CD8-positive, alpha-beta memory T cell (primary cell): ENCODE results near the gene FBXL13. TPM values are rescaled to one million over a fixed set of nuclear protein-coding genes. Genes with fewer than 3 reads are reported as not detected.

Source experiments
- CTCF ChIA-PET: fragments of 350-600 bp; sonication (Branson Sonifier 250); formaldehyde crosslinking; loops from one replicate; lab custom pipeline; 2021; ENCODE audit warnings: antibody characterized with exemption; lab: Charles Lee
- POLR2A ChIA-PET: fragments of 350-600 bp; sonication (Branson Sonifier 250); formaldehyde crosslinking; loops from one replicate; lab custom pipeline; 2021; ENCODE audit warnings: antibody characterized with exemption; lab: Charles Lee
- DNase-seq, 5 donors: peaks; one replicate each; pipeline versions ENCODE4 v3.0.0 to v3.0.0-alpha.2; 2020 to 2022; ENCODE audit warnings: mixed read lengths in 1 of 5
- H3K27ac ChIP-seq: one replicate; pipeline ENCODE4 v1.7.0; 2013; ENCODE audit warnings: low read depth, mild to moderate bottlenecking, low read length, moderate library complexity
- H3K27me3 ChIP-seq: 2 replicates; pipeline ENCODE4 v1.7.0; 2013; ENCODE audit warnings: low read length, mild to moderate bottlenecking; ENCODE audit not compliant: insufficient read depth, poor library complexity, severe bottlenecking
- H3K36me3 ChIP-seq: 2 replicates; pipeline ENCODE4 v1.7.0; 2013; ENCODE audit warnings: mild to moderate bottlenecking, low read length, moderate library complexity; ENCODE audit not compliant: insufficient read depth
- H3K4me1 ChIP-seq: 2 replicates; pipeline ENCODE4 v1.7.0; 2013; ENCODE audit warnings: mild to moderate bottlenecking, low read length, moderate library complexity; ENCODE audit not compliant: insufficient read depth
- H3K4me3 ChIP-seq: 2 replicates; pipeline ENCODE4 v1.7.0; 2013; ENCODE audit warnings: mild to moderate bottlenecking, low read length
- H3K9me3 ChIP-seq: 2 replicates; pipeline ENCODE4 v1.7.0; 2013; ENCODE audit warnings: mild to moderate bottlenecking, low read length
- H3K27ac Mint-ChIP-seq, 8 donors: one replicate each; pipeline ENCODE4 v1.8.0; 2020 to 2021; ENCODE audit warnings: mixed read lengths in 8 of 8, mild to moderate bottlenecking in 6 of 8, inconsistent platforms in 3 of 8, moderate library complexity in 3 of 8
- H3K27me3 Mint-ChIP-seq, 2 donors: one replicate each; pipeline ENCODE4 v1.8.0; 2020 to 2021; ENCODE audit warnings: mixed read lengths in 2 of 2, mild to moderate bottlenecking in 1 of 2, moderate library complexity in 1 of 2
- H3K36me3 Mint-ChIP-seq, 3 donors: one replicate each; pipeline ENCODE4 v1.8.0; 2020 to 2021; ENCODE audit warnings: mixed read lengths in 3 of 3, inconsistent platforms in 1 of 3, mild to moderate bottlenecking in 1 of 3
- H3K4me1 Mint-ChIP-seq, 3 donors: one replicate each; pipeline ENCODE4 v1.8.0; 2020 to 2021; ENCODE audit warnings: mixed read lengths in 3 of 3, inconsistent platforms in 1 of 3, mild to moderate bottlenecking in 1 of 3
- H3K4me3 Mint-ChIP-seq, 7 donors: one replicate each; pipeline ENCODE4 v1.8.0; 2020 to 2021; ENCODE audit warnings: mixed read lengths in 7 of 7, mild to moderate bottlenecking in 6 of 7, moderate library complexity in 4 of 7, inconsistent platforms in 2 of 7
- H3K9me3 Mint-ChIP-seq, 5 donors: one replicate each; pipeline ENCODE4 v1.8.0; 2020 to 2022; ENCODE audit warnings: mixed read lengths in 5 of 5, mild to moderate bottlenecking in 3 of 5, moderate library complexity in 2 of 5, inconsistent platforms in 1 of 5
- polyA plus RNA-seq: library from polyadenylated mRNA; unstranded; fragments of 300-500 nt; fragmentation: Illumina TruSeq; gene quantifications from one replicate; pipeline ENCODE4 v1.2.3, GENCODE V29; 2021
- total RNA-seq, 2 experiments: library from RNA; stranded (reverse); gene quantifications; one replicate each; pipeline ENCODE4 v1.2.3, GENCODE V29; 2021

The FBXL13 gene
- total and polyA plus RNA-seq, 3 experiments from 2014 or later = 0.43 to 0.66 (median 0.62) TPM

DNA sequence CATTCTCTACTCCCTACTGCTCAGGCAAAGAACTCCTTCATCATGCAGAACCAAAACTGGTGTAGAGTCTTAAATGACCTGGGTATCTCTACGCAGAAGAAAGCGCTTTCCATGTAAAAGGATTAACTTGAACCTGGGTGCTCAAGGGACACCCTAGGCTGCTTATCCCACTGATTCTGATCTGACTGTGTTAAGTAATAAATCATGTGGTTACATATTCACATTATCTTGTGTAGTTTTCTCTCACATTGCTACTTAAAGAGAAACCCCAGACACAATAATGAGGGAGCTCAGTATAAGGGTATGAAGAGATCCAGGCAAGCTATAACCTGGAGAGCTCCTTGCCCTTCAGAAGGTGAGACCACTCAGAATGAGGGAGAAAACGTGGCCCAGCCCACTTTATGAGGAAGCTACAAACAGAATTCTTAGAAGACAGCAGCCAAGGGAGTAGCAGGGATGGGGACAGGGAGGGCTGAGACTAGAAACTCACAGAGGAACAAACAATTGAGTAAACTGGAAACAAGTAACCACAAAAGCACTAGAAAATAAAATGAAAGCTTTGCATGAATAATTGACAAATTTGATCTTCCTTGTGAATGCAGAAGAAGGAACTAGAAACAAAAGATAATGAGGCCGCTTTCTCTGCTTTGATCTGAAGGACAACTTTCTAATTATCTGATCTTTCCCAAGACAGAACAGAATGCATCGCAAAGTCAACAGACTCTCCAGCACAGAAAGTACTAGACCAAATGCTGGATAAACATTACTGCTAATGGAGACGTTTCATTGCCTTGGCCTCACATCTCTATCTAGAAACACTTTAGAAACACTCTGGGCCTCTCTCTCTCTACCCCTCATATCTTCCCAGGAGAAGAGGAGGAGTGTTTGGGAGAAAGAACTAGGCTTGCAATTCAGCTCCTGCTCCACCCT is 85.7 kb downstream of the FBXL13 start:
- no peaks in the 10 kb centered on the region for H3K4me1 ChIP-seq
- Mint-ChIP-seq H3K4me3 (no peak overlapping the region), H3K36me3 (no peaks in the 10 kb centered on the region), H3K27me3 (peaks cover 4 to 6% of the 10 kb centered on the region in 2 donors), H3K4me1 (no peaks in the 10 kb centered on the region), H3K27ac (no peak overlapping the region), H3K9me3 (peaks cover 0 to 2% (median 0%) of the 10 kb centered on the region in 5 donors)
- no peaks in the 10 kb centered on the region for H3K9me3 ChIP-seq
- H3K36me3 ChIP-seq = no peaks in the 10 kb centered on the region
- no peak for DNase-seq
- ChIA-PET POLR2A (no interaction called here), CTCF (no interaction called here)
- H3K27ac ChIP-seq = peak overlapping the region; percentile 20
- no peak overlapping the region for H3K4me3 ChIP-seq
- H3K27me3 ChIP-seq = no peaks in the 10 kb centered on the region

DNA sequence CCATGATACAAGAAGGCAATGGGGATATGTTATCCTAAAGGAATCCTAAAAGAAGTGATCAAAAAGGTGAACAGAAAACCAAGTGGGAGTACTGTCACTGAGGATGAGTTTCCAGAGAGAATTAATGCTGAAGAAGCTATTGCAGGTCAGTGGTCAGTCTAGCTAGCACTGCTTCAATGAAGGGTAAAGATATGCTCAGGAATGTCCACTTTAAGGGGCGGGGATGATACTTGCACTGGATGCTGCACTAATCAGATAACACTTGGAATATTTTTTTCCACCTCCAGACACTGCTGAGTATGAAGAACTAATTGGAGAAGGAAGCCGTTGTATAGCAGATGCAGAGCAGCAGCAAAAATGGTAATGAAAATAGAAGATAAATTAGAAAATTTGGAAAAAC is 86.5 kb downstream of the FBXL13 start:
- Mint-ChIP-seq H3K36me3 (no peaks in the 10 kb centered on the region), H3K9me3 (peaks cover 0 to 2% (median 0%) of the 10 kb centered on the region in 5 donors), H3K4me1 (no peaks in the 10 kb centered on the region), H3K27ac (no peak overlapping the region), H3K4me3 (no peak overlapping the region), H3K27me3 (peaks cover 4 to 6% of the 10 kb centered on the region in 2 donors)
- no peak for DNase-seq
- no peak overlapping the region for H3K4me3 ChIP-seq
- no peaks in the 10 kb centered on the region for H3K4me1 ChIP-seq
- H3K27me3 ChIP-seq = no peaks in the 10 kb centered on the region
- H3K9me3 ChIP-seq = no peaks in the 10 kb centered on the region
- no peaks in the 10 kb centered on the region for H3K36me3 ChIP-seq
- POLR2A ChIA-PET = no interaction called here
- CTCF ChIA-PET = no interaction called here
- no peak overlapping the region for H3K27ac ChIP-seq

DNA sequence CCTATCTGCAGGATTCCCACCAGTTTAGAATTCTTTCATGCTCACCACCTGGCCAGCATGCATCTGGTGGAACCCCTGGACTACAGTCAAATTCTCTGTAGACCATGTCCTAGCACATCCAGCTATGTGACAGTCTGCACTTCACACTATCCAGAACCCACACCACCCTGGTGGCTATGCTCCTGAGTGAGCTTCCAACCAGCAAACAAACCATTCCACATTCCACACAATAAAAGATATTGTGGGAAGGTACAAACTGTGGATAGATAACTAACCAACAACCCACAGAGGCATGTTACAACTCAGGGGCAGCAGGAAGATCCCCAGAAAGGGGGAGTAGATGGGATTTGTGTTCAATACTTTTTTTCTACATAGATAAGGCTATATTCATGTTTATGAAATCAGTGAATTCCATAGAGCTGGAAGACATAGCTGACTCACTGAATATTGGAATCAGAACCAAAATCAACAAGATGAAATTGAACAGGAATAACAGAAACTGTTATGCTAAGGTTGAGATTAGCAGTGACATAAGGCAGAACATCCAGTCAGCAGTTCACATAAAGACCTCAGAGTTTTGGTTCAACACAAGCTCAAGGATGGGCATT is 89.3 kb downstream of the FBXL13 start:
- H3K4me1 Mint-ChIP-seq = no peaks in the 10 kb centered on the region
- Histone ChIP-seq H3K4me1 (no peaks in the 10 kb centered on the region), H3K9me3 (no peaks in the 10 kb centered on the region), H3K4me3 (no peak overlapping the region), H3K36me3 (no peaks in the 10 kb centered on the region), H3K27ac (no peak overlapping the region), H3K27me3 (no peaks in the 10 kb centered on the region)
- POLR2A ChIA-PET = no interaction called here
- no peaks in the 10 kb centered on the region for H3K36me3 Mint-ChIP-seq
- H3K9me3 Mint-ChIP-seq = no peaks in the 10 kb centered on the region
- CTCF ChIA-PET = no interaction called here
- no peak overlapping the region for H3K4me3 Mint-ChIP-seq
- no peak overlapping the region for H3K27ac Mint-ChIP-seq
- no peak for DNase-seq
- H3K27me3 Mint-ChIP-seq = peaks cover 0 to 8% of the 10 kb centered on the region in 2 donors

DNA sequence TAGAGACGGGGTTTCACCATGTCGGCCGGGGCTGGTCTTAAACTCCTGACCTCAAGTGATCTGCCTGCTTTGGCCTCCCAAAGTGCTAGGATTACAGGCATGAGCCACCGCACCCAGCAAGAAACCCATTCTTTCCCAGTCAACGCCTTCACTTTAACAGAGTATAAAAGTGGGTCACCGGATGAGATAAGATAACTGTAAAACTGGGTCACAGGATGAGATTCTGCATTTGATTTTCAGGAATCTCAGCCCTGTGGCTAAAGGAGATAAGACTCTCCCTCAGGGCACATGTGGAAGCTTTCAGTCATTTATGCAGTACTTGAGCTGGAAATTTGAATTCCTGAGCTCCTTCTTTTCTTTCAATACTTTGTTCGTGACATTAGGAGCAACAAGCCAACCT is 91.0 kb downstream of the FBXL13 start:
- H3K27ac Mint-ChIP-seq = no peak overlapping the region
- H3K4me3 ChIP-seq = no peak overlapping the region
- no peaks in the 10 kb centered on the region for H3K36me3 Mint-ChIP-seq
- no peak for DNase-seq
- H3K9me3 ChIP-seq = no peaks in the 10 kb centered on the region
- H3K36me3 ChIP-seq = no peaks in the 10 kb centered on the region
- H3K4me1 ChIP-seq = no peaks in the 10 kb centered on the region
- H3K27ac ChIP-seq = no peak overlapping the region
- H3K4me1 Mint-ChIP-seq = no peaks in the 10 kb centered on the region
- H3K27me3 ChIP-seq = no peaks in the 10 kb centered on the region
- CTCF ChIA-PET = no interaction called here
- H3K4me3 Mint-ChIP-seq = no peak overlapping the region
- peaks cover 0 to 8% of the 10 kb centered on the region in 2 donors for H3K27me3 Mint-ChIP-seq
- POLR2A ChIA-PET = no interaction called here
- no peaks in the 10 kb centered on the region for H3K9me3 Mint-ChIP-seq

DNA sequence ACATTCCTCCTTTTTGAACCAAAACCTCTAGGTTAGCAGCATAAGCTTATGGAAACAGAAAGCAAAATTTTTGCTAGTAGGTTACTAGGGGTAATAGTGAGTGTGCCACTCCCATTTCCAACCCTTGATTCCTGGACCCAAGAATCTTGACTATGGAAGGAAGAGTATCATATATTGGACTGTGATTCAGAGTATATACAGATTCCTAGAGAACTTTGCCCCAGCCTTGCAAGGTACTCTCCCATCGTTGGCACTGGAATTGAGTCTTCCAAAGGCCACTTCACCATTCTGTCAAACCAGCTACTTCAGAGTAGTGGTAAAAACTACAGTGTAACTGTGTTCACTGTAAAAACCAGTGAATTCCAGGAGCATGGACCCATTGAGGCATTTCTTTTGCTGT is 92.4 kb downstream of the FBXL13 start:
- H3K27me3 Mint-ChIP-seq = peaks cover 0 to 4% of the 10 kb centered on the region in 2 donors
- no peak overlapping the region for H3K4me3 Mint-ChIP-seq
- ChIA-PET POLR2A (no interaction called here), CTCF (no interaction called here)
- DNase-seq = no peak
- H3K36me3 ChIP-seq = no peaks in the 10 kb centered on the region
- H3K9me3 Mint-ChIP-seq = no peaks in the 10 kb centered on the region
- peak overlapping the region in 1 of 8 donors; percentile 6 for H3K27ac Mint-ChIP-seq
- no peaks in the 10 kb centered on the region for H3K27me3 ChIP-seq
- no peaks in the 10 kb centered on the region for H3K9me3 ChIP-seq
- no peak overlapping the region for H3K4me3 ChIP-seq
- no peaks in the 10 kb centered on the region for H3K4me1 ChIP-seq
- no peak overlapping the region for H3K27ac ChIP-seq
- no peaks in the 10 kb centered on the region for H3K36me3 Mint-ChIP-seq
- no peaks in the 10 kb centered on the region for H3K4me1 Mint-ChIP-seq

DNA sequence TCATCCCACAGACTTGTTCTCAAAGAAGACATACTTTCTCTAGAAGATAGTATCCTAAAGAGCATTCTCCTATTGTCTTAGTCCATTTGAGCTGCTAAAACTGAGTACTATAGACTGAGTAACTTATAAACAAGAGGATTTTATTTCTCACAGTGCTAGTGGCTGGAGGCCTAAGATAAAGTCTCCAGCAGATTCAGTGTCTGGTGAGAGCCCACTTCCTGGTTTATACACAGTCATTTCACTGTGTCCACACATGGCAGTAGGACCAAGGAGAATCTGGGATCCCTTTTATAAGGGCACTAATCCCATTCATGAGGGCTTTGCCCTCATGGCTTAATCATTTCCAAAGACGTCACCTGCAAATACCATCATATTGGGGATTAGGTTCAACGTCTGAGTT is 93.1 kb downstream of the FBXL13 start:
- Mint-ChIP-seq H3K27ac (no peak overlapping the region), H3K4me3 (no peak overlapping the region), H3K4me1 (no peaks in the 10 kb centered on the region), H3K36me3 (no peaks in the 10 kb centered on the region), H3K9me3 (no peaks in the 10 kb centered on the region), H3K27me3 (peaks cover 2 to 7% of the 10 kb centered on the region in 2 donors)
- no peak for DNase-seq
- POLR2A ChIA-PET = no interaction called here
- Histone ChIP-seq H3K27ac (no peak overlapping the region), H3K4me3 (no peak overlapping the region), H3K4me1 (no peaks in the 10 kb centered on the region), H3K36me3 (no peaks in the 10 kb centered on the region), H3K27me3 (no peaks in the 10 kb centered on the region), H3K9me3 (no peaks in the 10 kb centered on the region)
- CTCF ChIA-PET = no interaction called here

DNA sequence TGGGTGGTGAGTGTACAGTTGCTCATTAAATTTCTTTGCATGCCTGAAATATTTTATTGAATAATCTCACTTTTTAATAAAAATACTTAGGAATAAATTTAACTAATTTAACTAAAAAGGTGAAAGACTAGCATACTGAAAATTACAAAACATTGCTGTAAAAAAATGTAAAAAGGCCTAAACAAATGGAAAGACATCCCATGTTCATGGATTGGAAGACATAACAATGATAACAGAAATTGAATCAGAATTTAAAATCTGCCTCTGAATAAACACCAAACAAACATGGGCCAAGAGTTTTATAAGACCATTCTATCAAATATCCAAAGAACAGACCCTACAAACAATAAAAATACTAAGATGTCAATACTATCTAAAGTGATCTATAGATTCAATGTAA is 94.9 kb downstream of the FBXL13 start:
- no peaks in the 10 kb centered on the region for H3K9me3 ChIP-seq
- no peak overlapping the region for H3K27ac ChIP-seq
- Mint-ChIP-seq H3K9me3 (no peaks in the 10 kb centered on the region), H3K27me3 (peaks cover 5 to 6% of the 10 kb centered on the region in 2 donors), H3K4me1 (no peaks in the 10 kb centered on the region), H3K4me3 (no peak overlapping the region), H3K27ac (no peak overlapping the region), H3K36me3 (no peaks in the 10 kb centered on the region)
- H3K4me1 ChIP-seq = no peaks in the 10 kb centered on the region
- no peak overlapping the region for H3K4me3 ChIP-seq
- no peak for DNase-seq
- H3K27me3 ChIP-seq = no peaks in the 10 kb centered on the region
- ChIA-PET CTCF (no interaction called here), POLR2A (no interaction called here)
- no peaks in the 10 kb centered on the region for H3K36me3 ChIP-seq

DNA sequence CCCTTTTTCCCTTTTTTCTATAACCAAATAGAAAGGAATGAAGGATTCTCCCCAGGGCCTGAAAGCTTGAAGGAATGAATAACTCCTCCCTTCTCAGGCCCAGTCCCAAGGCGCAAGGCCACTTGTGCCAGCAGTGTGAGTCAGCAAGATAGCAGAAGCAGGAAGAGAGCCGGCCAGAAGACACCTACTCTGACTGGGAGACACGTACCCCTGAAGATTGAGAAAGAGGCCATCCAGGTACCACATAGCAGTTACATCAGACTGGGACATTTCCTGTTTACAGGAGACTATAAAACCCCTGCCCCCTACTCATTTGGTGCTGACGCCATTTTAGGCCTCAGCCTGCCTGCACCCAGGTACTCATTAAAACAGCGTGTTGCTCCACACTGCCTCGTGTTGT is 96.3 kb downstream of the FBXL13 start:
- Histone ChIP-seq H3K36me3 (no peaks in the 10 kb centered on the region), H3K9me3 (no peaks in the 10 kb centered on the region), H3K27me3 (no peaks in the 10 kb centered on the region), H3K4me3 (no peak overlapping the region), H3K4me1 (no peaks in the 10 kb centered on the region), H3K27ac (no peak overlapping the region)
- no peak for DNase-seq
- H3K27ac Mint-ChIP-seq = no peak overlapping the region
- H3K27me3 Mint-ChIP-seq = peaks cover 5 to 6% of the 10 kb centered on the region in 2 donors
- no peaks in the 10 kb centered on the region for H3K4me1 Mint-ChIP-seq
- ChIA-PET POLR2A (no interaction called here), CTCF (no interaction called here)
- H3K9me3 Mint-ChIP-seq = no peaks in the 10 kb centered on the region
- no peaks in the 10 kb centered on the region for H3K36me3 Mint-ChIP-seq
- no peak overlapping the region for H3K4me3 Mint-ChIP-seq
